ENCODE measurements around the gene ARRB2.

DNA sequence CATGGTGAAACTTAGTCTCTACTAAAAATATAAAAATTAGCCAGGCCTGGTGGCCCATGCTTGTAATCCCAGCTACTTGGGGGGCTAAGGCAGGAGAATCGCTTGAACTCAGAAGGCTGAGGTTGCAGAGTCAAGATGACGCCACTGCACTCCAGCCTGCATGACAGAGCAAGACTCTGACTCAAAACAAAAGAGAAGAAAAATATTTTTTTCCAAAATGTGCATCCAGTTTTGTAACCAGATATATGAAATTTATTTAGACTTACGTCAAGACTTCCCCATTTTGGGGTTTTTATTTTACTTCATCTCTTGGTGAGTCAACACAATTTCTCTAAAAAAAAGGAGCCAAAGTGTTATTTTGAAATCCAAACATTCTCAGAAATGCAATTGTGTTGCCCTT, 55.8 kb downstream of the ARRB2 start:
- TF ChIP-seq, protein P1, sequence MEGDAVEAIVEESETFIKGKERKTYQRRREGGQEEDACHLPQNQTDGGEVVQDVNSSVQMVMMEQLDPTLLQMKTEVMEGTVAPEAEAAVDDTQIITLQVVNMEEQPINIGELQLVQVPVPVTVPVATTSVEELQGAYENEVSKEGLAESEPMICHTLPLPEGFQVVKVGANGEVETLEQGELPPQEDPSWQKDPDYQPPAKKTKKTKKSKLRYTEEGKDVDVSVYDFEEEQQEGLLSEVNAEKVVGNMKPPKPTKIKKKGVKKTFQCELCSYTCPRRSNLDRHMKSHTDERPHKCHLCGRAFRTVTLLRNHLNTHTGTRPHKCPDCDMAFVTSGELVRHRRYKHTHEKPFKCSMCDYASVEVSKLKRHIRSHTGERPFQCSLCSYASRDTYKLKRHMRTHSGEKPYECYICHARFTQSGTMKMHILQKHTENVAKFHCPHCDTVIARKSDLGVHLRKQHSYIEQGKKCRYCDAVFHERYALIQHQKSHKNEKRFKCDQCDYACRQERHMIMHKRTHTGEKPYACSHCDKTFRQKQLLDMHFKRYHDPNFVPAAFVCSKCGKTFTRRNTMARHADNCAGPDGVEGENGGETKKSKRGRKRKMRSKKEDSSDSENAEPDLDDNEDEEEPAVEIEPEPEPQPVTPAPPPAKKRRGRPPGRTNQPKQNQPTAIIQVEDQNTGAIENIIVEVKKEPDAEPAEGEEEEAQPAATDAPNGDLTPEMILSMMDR (IDR thresholded peaks at IDR 0.05) = no peak
- no peak for TF ChIP-seq YY1 (IDR thresholded peaks at IDR 0.05; ENCODE audit: low read depth)
- TF ChIP-seq NRF1 (IDR thresholded peaks at IDR 0.05; ENCODE audit: low read depth, low read length) = no peak
- no peak for TF ChIP-seq TAF1 (IDR thresholded peaks at IDR 0.05; ENCODE audit: borderline replicate concordance, low read depth, low read length)

Data from SK-N-SH (cell line).